Measurements from ENCODE around the gene MCF2L. TPM values are rescaled to one million over a fixed set of nuclear protein-coding genes. Genes with fewer than 3 reads are reported as not detected.

The MCF2L gene
- total RNA-seq, 2 experiments from 2014 or later = 13.0 to 13.5 TPM

GRCh38 chr13:113119166-113119821 is 150.3 kb downstream of the MCF2L start:
- ChIA-PET CTCF (no interaction called here), POLR2A (no interaction called here)
- Mint-ChIP-seq H3K4me3 (no peak overlapping the region), H3K4me1 (ENCODE audit: low read depth) (no peaks in the 10 kb centered on the region), H3K9me3 (no peaks in the 10 kb centered on the region), H3K36me3 (ENCODE audit: low read depth) (no peaks in the 10 kb centered on the region), H3K27ac (no peak overlapping the region), H3K27me3 (no peaks in the 10 kb centered on the region)
- no peaks in the 10 kb centered on the region for H3K4me1 ChIP-seq (ENCODE audit: insufficient read depth, low read length)
- no peaks in the 10 kb centered on the region for H3K36me3 ChIP-seq (ENCODE audit: insufficient read depth, low read length)
- no peak for DNase-seq
- peaks cover 0 to 2% of the 10 kb centered on the region in 2 experiments for H3K27me3 ChIP-seq (ENCODE audit: control insufficient read depth in 1 of 2, insufficient read depth in 2 of 2, low read length in 2 of 2)
- no peak for ATAC-seq (ENCODE audit: poor library complexity)
- no peak for TF ChIP-seq CTCF (IDR thresholded peaks at IDR 0.05)
- H3K9me3 ChIP-seq (ENCODE audit: control insufficient read depth in 1 of 2, insufficient read depth in 1 of 2, low read length in 2 of 2) = no peaks in the 10 kb centered on the region
- intact Hi-C loops (cut with DNase I, micrococcal nuclease) = no loop called here
- H3K27ac ChIP-seq (ENCODE audit: low read depth in 1 of 2, low read length in 2 of 2) = no peak overlapping the region
- no peak overlapping the region for H3K4me3 ChIP-seq (ENCODE audit: low read length)

GRCh38 chr13:113119822-113120189 is 150.8 kb downstream of the MCF2L start:
- Mint-ChIP-seq H3K9me3 (no peaks in the 10 kb centered on the region), H3K4me3 (no peak overlapping the region), H3K27ac (no peak overlapping the region), H3K27me3 (no peaks in the 10 kb centered on the region), H3K4me1 (ENCODE audit: low read depth) (no peaks in the 10 kb centered on the region), H3K36me3 (ENCODE audit: low read depth) (no peaks in the 10 kb centered on the region)
- no peak overlapping the region for H3K4me3 ChIP-seq (ENCODE audit: low read length)
- POLR2A ChIA-PET = no interaction called here
- intact Hi-C loops (cut with DNase I, micrococcal nuclease) = no loop called here
- H3K27me3 ChIP-seq (ENCODE audit: control insufficient read depth in 1 of 2, insufficient read depth in 2 of 2, low read length in 2 of 2) = peaks cover 0 to 2% of the 10 kb centered on the region in 2 experiments
- H3K9me3 ChIP-seq (ENCODE audit: control insufficient read depth in 1 of 2, insufficient read depth in 1 of 2, low read length in 2 of 2) = no peaks in the 10 kb centered on the region
- no peaks in the 10 kb centered on the region for H3K4me1 ChIP-seq (ENCODE audit: insufficient read depth, low read length)
- no peak for TF ChIP-seq CTCF (IDR thresholded peaks at IDR 0.05)
- H3K36me3 ChIP-seq (ENCODE audit: insufficient read depth, low read length) = no peaks in the 10 kb centered on the region
- CTCF ChIA-PET = no interaction called here
- H3K27ac ChIP-seq (ENCODE audit: low read depth in 1 of 2, low read length in 2 of 2) = no peak overlapping the region
- DNase-seq = no peak
- ATAC-seq (ENCODE audit: poor library complexity) = no peak

- H3K4me1 ChIP-seq (ENCODE audit: insufficient read depth, low read length) = no peaks in the 10 kb centered on the region
- H3K4me3 Mint-ChIP-seq = no peak overlapping the region
- no peak for DNase-seq
- ChIA-PET POLR2A (no interaction called here), CTCF (no interaction called here)
- H3K36me3 ChIP-seq (ENCODE audit: insufficient read depth, low read length) = no peaks in the 10 kb centered on the region
- H3K4me1 Mint-ChIP-seq (ENCODE audit: low read depth) = no peaks in the 10 kb centered on the region
- H3K9me3 Mint-ChIP-seq = no peaks in the 10 kb centered on the region
- H3K27me3 ChIP-seq (ENCODE audit: control insufficient read depth in 1 of 2, insufficient read depth in 2 of 2, low read length in 2 of 2) = peaks cover 0 to 2% of the 10 kb centered on the region in 2 experiments
- H3K36me3 Mint-ChIP-seq (ENCODE audit: low read depth) = no peaks in the 10 kb centered on the region
- H3K9me3 ChIP-seq (ENCODE audit: control insufficient read depth in 1 of 2, insufficient read depth in 1 of 2, low read length in 2 of 2) = no peaks in the 10 kb centered on the region
- H3K27ac ChIP-seq (ENCODE audit: low read depth in 1 of 2, low read length in 2 of 2) = no peak overlapping the region
- H3K4me3 ChIP-seq (ENCODE audit: low read length) = no peak overlapping the region
- ATAC-seq (ENCODE audit: poor library complexity) = no peak
- peaks cover under 1% of the 10 kb centered on the region for H3K27me3 Mint-ChIP-seq
- H3K27ac Mint-ChIP-seq = no peak overlapping the region
- no peak for TF ChIP-seq CTCF (IDR thresholded peaks at IDR 0.05)
- intact Hi-C loops (cut with DNase I, micrococcal nuclease) = no loop called here
Observed at GRCh38 chr13:113120300-113121182, 151.5 kb downstream of the MCF2L start.

Data from CD4-positive, alpha-beta T cell (primary cell).